ACC112 (cell line): ENCODE results near the gene BBS9.
A peak's percentile ranks its signal among the peaks of the same experiment; 100 is the strongest.
"Not testable (repeated sequence)": the region's sequence is repeated elsewhere in the genome, so short reads cannot be mapped to it uniquely, and the experiment has no call there.

Experiments
- H2AFZ ChIP-seq: fragments of 200-600 bp; sonication (generic); one replicate; pipeline ENCODE4 v1.6.0; 2017; ENCODE audit warnings: antibody characterized with exemption, low read length; ENCODE audit not compliant: unreplicated experiment
- H3K27ac ChIP-seq: fragments of 200-600 bp; sonication (generic); 2 replicates; pipeline ENCODE4 v1.5.1; 2014; ENCODE audit warnings: low read depth, mild to moderate bottlenecking, antibody characterized with exemption, low read length, moderate library complexity
- H3K27me3 ChIP-seq: fragments of 200-600 bp; sonication (generic); 2 replicates; pipeline ENCODE4 v1.6.1; 2014; ENCODE audit warnings: mild to moderate bottlenecking, antibody characterized with exemption, low read length, moderate library complexity, mixed read lengths; ENCODE audit not compliant: insufficient read depth
- H3K36me3 ChIP-seq: fragments of 200-600 bp; sonication (generic); 2 replicates; pipeline ENCODE4 v1.6.1; 2016; ENCODE audit warnings: mild to moderate bottlenecking, antibody characterized with exemption, low read length, moderate library complexity, mixed read lengths; ENCODE audit not compliant: insufficient read depth
- H3K4me1 ChIP-seq: fragments of 200-600 bp; sonication (generic); one replicate; pipeline ENCODE4 v1.6.1; 2016; ENCODE audit warnings: low read length, mixed read lengths; ENCODE audit not compliant: insufficient read depth, unreplicated experiment, control insufficient read depth
- H3K4me3 ChIP-seq: fragments of 200-600 bp; sonication (generic); 2 replicates; pipeline ENCODE4 v1.5.1; 2014; ENCODE audit warnings: mild to moderate bottlenecking, low read depth, low read length
- H3K79me2 ChIP-seq: fragments of 200-600 bp; sonication (generic); one replicate; pipeline ENCODE4 v1.6.0; 2016; ENCODE audit warnings: low read length; ENCODE audit not compliant: control insufficient read depth, unreplicated experiment, insufficient read depth

Gene BBS9

GRCh38 chr7:33195264-33195663 lies 65.9 kb downstream of the BBS9 start:
- peak overlapping the region; percentile 70 for H3K27ac ChIP-seq
- no peaks in the 10 kb centered on the region for H3K27me3 ChIP-seq
- no peak overlapping the region for H3K4me3 ChIP-seq
- H2AFZ ChIP-seq = no peak overlapping the region
- H3K36me3 ChIP-seq = no peaks in the 10 kb centered on the region
- peaks cover 18% of the 10 kb centered on the region for H3K4me1 ChIP-seq
- H3K79me2 ChIP-seq = no peaks in the 10 kb centered on the region

- Histone ChIP-seq H3K4me3 (no peak overlapping the region), H3K4me1 (peaks cover 18% of the 10 kb centered on the region), H2AFZ (peak overlapping the region; percentile 24), H3K36me3 (no peaks in the 10 kb centered on the region), H3K27ac (peak overlapping the region; percentile 70; the same call in 1 of the 2 replicates), H3K27me3 (no peaks in the 10 kb centered on the region), H3K79me2 (no peaks in the 10 kb centered on the region)
Observed at GRCh38 chr7:33196221-33196620, 66.9 kb downstream of the BBS9 start.

GRCh38 chr7:33200282-33200681 lies 70.9 kb downstream of the BBS9 start:
- no peaks in the 10 kb centered on the region for H3K79me2 ChIP-seq
- H3K4me3 ChIP-seq = no peak overlapping the region
- no peaks in the 10 kb centered on the region for H3K27me3 ChIP-seq
- no peaks in the 10 kb centered on the region for H3K36me3 ChIP-seq
- H3K4me1 ChIP-seq = peaks cover 13% of the 10 kb centered on the region
- no peak overlapping the region for H2AFZ ChIP-seq
- no peak overlapping the region for H3K27ac ChIP-seq

- Histone ChIP-seq H3K79me2 (no peaks in the 10 kb centered on the region), H3K4me1 (peaks cover under 1% of the 10 kb centered on the region), H3K36me3 (no peaks in the 10 kb centered on the region), H3K27ac (no peak overlapping the region), H2AFZ (no peak overlapping the region), H3K4me3 (no peak overlapping the region), H3K27me3 (no peaks in the 10 kb centered on the region)
Observed at GRCh38 chr7:33201821-33202220, 72.5 kb downstream of the BBS9 start.

GRCh38 chr7:33210958-33211357 lies 81.6 kb downstream of the BBS9 start:
- no peak overlapping the region for H2AFZ ChIP-seq
- H3K4me3 ChIP-seq = no peak overlapping the region
- H3K4me1 ChIP-seq = no peaks in the 10 kb centered on the region
- H3K79me2 ChIP-seq = no peaks in the 10 kb centered on the region
- H3K27ac ChIP-seq = no peak overlapping the region
- H3K36me3 ChIP-seq = peaks cover 16% of the 10 kb centered on the region
- H3K27me3 ChIP-seq = no peaks in the 10 kb centered on the region

GRCh38 chr7:33212144-33212543 lies 82.8 kb downstream of the BBS9 start:
- peaks cover 16% of the 10 kb centered on the region for H3K36me3 ChIP-seq
- no peaks in the 10 kb centered on the region for H3K4me1 ChIP-seq
- H3K27me3 ChIP-seq = no peaks in the 10 kb centered on the region

GRCh38 chr7:33215992-33216391 lies 86.6 kb downstream of the BBS9 start:
- no peak overlapping the region for H3K4me3 ChIP-seq
- H3K27me3 ChIP-seq = no peaks in the 10 kb centered on the region
- H3K36me3 ChIP-seq = peaks cover 9% of the 10 kb centered on the region; the same call in 1 of the 2 replicates
- no peaks in the 10 kb centered on the region for H3K4me1 ChIP-seq
- no peak overlapping the region for H3K27ac ChIP-seq
- no peak overlapping the region for H2AFZ ChIP-seq
- H3K79me2 ChIP-seq = no peaks in the 10 kb centered on the region

More at GRCh38 chr7:33212144-33212543, 82.8 kb downstream of the BBS9 start:
- Histone ChIP-seq H2AFZ (no peak overlapping the region), H3K27ac (no peak overlapping the region), H3K79me2 (no peaks in the 10 kb centered on the region), H3K4me3 (no peak overlapping the region)

GRCh38 chr7:33217595-33217994 lies 88.2 kb downstream of the BBS9 start:
- no peaks in the 10 kb centered on the region for H3K27me3 ChIP-seq
- H3K4me1 ChIP-seq = no peaks in the 10 kb centered on the region
- no peaks in the 10 kb centered on the region for H3K79me2 ChIP-seq

GRCh38 chr7:33218841-33219535 lies 89.6 kb downstream of the BBS9 start:
- not testable (repeated sequence) for H3K79me2 ChIP-seq, H3K27ac ChIP-seq, H3K4me3 ChIP-seq, H3K27me3 ChIP-seq, H3K36me3 ChIP-seq, H2AFZ ChIP-seq, H3K4me1 ChIP-seq

More at GRCh38 chr7:33217595-33217994, 88.2 kb downstream of the BBS9 start:
- no peak overlapping the region for H2AFZ ChIP-seq
- no peak overlapping the region for H3K4me3 ChIP-seq
- H3K36me3 ChIP-seq = no peaks in the 10 kb centered on the region
- no peak overlapping the region for H3K27ac ChIP-seq

- no peak overlapping the region for H3K4me3 ChIP-seq
- H3K27me3 ChIP-seq = no peaks in the 10 kb centered on the region
- H2AFZ ChIP-seq = no peak overlapping the region
- no peaks in the 10 kb centered on the region for H3K4me1 ChIP-seq
- H3K36me3 ChIP-seq = no peaks in the 10 kb centered on the region
- H3K27ac ChIP-seq = no peak overlapping the region
- H3K79me2 ChIP-seq = no peaks in the 10 kb centered on the region
Observed at GRCh38 chr7:33220231-33220630, 90.9 kb downstream of the BBS9 start.

- no peaks in the 10 kb centered on the region for H3K79me2 ChIP-seq
- H2AFZ ChIP-seq = no peak overlapping the region
- no peaks in the 10 kb centered on the region for H3K36me3 ChIP-seq
- H3K4me1 ChIP-seq = no peaks in the 10 kb centered on the region
- no peaks in the 10 kb centered on the region for H3K27me3 ChIP-seq
- H3K4me3 ChIP-seq = no peak overlapping the region
- H3K27ac ChIP-seq = no peak overlapping the region
Observed at GRCh38 chr7:33221390-33221789, 92.0 kb downstream of the BBS9 start.
